NCI-H446 (cell line): ENCODE data around the gene XIAP.
"Not testable (repeated sequence)": the region's sequence is repeated elsewhere in the genome, so short reads cannot be mapped to it uniquely, and the experiment has no call there.

Experiments
- DNase-seq, 2 experiments: peaks; one replicate each; lab custom pipeline; 2025; lab: John Stamatoyannopoulos, UW

Gene XIAP

DNA sequence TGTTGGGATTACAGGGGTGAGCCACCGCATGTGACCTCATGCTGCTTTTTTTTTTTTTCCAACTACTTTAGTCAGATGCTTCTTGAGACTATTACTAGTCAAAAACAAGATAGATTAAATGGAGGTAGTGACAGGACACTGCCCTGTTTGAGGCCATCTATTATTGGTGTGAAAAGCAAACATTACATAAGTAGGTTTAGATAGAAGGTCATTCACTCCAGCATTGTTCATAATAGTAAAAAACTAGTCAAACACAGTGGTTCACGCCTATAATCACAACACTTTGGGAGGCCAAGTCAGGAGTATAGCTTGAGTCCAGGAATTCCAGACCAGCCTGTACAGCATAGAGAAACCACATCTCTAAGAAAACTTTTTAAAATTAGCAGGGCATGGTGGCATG lies 16.3 kb downstream of the XIAP start:
- no peak for DNase-seq

DNA sequence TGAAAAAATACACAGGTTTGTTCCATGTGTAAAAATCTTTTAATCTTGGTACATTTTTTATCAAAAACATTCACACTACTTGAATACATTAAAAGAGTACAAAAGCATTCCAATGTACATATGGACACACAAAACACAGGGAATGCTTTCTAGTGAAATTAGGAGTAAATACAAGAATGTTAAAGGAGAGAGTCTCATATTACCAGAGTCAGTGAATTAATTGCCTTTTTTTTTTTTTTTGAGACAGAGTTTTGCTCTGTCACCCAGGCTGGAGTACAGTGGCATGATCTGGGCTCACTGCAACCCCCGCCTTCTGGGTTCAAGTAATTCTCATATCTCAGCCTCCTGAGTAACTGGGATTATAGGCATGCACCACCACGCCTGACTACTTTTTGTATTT lies 17.0 kb downstream of the XIAP start:
- DNase-seq, result no peak

DNA sequence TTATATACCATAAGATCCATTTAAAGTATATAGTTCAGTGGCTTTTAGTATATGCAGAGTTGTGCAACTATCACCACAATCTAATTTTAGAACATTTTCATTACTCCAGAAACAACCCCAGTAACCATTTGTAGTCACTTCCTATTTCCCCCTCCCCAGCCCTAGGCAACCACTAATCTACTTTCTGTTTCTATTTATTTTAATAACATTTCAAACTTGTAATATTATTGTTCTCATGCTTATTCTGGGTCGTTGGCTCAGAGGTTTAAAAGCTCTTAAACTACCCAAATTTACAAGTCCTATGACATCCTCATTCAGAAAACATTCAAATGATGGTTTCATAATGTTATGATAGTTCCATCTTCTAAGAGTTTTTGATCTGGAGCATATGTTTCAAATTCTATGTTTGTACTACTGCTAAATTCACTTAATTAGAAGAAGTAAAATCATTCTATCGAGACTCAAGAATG lies 18.4 kb downstream of the XIAP start:
- no peak for DNase-seq

DNA sequence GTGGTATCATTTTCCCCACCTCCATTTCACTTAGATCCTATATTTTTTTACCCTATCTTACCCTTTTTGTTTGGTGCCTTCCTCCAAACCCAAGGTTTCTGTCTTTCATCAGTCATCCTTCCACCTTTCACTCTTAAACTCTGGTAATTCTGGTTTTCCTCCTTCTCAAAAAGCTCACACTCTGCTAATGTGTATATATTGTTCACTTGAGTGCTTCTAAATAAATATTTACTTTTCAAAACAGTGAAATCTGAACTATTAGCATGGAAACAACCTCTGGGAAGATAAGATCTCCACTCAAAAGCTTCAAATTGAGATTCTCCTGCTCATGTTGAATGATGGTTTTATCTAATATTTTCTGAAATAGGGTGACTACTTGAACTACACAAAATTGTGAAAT lies 21.5 kb downstream of the XIAP start:
- DNase-seq, result no peak

DNA sequence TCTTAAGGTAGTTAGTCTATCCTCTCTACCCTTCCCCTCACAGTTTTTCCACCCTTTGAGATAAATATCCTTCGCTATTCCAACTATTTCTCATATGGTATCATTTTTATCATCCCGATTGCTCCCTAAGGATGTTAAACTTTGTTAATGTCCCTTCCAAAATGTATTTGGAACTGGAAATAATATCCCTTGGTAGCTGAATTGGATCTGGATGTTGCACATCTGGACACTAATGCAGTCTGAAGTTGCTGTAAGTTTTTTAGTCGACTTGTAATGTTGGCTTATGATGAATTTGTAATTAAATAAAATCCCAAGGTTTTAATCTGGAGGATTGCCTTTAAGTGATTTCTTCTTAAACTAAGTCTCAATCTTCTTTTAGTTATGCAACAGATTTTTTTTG lies 22.5 kb downstream of the XIAP start:
- DNase-seq, result no peak

DNA sequence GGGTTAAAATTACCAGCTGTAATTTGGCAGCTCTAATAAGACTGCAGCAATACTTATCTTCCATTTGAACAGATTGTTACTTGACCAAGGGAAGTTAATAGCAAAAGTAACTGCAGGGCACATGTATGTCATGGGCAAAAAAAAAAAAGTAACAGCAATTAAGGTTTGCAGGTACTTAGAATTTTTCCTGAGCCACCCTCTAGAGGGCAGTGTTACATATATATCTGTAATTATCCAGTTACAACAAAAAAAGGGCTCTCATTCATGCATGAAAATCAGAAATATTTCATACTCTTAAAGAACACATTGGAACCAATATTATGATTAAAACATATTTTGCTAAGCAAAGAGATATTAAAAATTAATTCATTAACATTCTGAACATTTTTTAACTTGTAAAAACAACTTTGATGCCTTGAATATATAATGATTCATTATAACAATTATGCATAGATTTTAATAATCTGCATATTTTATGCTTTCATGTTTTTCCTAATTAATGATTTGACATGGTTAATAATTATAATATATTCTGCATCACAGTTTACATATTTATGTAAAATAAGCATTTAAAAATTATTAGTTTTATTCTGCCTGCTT lies 25.1 kb downstream of the XIAP start:
- peak; percentile 20 to 53 for DNase-seq

DNA sequence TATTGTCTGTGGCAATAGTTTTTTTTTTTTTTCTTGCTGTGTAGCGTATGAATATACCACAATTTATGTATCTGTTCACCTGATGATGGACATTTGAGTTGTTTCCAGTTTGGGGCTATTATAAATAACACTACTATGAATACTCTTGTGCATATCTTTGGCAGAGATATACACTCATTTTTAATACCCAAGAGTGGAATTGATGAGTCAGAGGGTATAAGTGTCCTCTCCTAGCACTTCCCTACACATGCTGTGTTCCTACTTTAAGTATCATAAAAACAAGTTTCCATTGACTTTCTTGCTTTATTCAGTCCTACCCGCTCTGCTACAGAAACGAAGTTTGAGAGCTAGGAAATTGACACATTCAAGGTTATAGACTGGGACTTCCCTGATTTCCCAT lies 39.8 kb downstream of the XIAP start:
- DNase-seq, result no peak

DNA sequence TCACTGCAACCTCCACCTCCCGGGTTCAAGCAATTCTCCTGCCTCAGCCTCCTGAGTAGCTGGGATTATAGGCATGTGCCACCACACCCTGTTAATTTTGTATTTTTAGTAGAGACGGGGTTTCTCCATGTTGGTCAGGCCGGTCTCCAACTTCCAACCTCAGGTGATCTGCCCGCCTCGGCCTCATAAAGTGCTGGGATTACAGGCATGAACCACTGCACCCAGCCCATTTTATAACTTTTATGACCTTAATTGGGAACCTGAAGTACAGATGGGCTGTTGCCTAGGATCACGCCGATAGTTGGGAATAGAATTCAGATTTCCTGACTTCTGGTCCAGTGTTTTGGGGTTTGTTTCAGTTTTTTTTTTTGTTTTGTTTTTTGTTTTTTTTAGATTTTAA lies 43.4 kb downstream of the XIAP start:
- DNase-seq, result not testable (repeated sequence)

DNA sequence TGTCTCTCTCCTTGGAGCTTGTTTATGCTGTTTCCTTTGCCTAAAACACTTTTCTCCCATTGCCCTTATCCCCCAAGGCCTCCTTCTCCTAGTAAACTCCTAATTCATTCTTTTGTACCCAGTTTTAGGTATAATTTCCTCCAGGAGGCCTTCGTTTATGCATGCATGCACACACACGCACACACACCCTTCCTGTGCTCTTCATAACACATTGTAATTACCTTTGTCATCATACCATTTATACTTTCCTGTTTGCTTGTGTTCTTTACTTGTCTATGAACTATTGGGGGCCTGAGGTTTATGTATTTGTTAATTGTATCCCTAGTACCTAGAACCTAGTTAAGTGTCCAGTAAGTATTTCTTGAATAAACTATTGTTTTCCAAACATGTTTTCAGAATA lies 45.5 kb downstream of the XIAP start:
- DNase-seq, result no peak

DNA sequence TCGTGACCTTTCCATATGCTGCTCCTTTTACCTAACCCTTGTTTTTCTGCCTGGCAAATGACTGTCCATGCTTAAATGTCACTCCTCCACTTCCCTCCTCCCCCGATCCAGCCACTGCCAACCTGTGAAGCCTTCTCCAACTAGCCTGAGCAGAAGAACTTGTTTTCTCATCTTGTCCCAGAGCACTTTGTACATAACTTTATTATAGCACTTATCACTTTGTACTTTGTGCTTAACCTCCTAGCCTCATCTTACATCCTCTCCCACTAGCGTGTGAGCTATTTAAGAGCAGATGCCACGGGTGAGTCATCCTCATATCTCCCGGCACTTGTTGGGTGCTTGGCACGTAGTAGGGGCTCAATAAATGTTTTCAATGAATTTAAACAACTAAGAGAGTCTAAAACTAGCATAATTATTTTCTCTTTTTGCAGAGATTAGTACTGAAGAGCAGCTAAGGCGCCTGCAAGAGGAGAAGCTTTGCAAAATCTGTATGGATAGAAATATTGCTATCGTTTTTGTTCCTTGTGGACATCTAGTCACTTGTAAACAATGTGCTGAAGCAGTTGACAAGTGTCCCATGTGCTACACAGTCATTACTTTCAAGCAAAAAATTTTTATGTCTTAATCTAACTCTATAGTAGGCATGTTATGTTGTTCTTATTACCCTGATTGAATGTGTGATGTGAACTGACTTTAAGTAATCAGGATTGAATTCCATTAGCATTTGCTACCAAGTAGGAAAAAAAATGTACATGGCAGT lies 46.9 kb downstream of the XIAP start:
- no peak for DNase-seq

DNA sequence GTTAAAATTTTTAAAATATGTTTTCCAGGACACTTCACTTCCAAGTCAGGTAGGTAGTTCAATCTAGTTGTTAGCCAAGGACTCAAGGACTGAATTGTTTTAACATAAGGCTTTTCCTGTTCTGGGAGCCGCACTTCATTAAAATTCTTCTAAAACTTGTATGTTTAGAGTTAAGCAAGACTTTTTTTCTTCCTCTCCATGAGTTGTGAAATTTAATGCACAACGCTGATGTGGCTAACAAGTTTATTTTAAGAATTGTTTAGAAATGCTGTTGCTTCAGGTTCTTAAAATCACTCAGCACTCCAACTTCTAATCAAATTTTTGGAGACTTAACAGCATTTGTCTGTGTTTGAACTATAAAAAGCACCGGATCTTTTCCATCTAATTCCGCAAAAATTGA lies 49.7 kb downstream of the XIAP start:
- no peak for DNase-seq

DNA sequence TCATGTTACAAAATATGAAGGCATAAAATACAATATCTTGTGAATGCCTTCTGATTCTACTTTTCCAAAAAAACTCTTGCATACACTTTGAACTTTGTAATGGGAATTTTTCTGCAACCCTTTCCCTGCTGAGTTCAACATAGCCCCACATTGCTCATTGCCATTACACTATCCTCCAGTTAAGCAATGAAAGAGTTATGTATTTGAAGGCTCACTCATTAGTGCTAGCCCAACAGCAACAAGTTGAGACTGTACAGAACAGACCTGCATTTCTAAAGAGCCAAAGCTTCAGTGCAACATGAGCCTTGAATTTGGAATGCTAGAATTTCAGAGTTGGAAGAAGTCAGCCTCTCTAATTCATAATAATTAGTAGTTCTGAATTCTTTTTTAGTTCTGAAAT lies 57.2 kb downstream of the XIAP start:
- DNase-seq, result no peak

DNA sequence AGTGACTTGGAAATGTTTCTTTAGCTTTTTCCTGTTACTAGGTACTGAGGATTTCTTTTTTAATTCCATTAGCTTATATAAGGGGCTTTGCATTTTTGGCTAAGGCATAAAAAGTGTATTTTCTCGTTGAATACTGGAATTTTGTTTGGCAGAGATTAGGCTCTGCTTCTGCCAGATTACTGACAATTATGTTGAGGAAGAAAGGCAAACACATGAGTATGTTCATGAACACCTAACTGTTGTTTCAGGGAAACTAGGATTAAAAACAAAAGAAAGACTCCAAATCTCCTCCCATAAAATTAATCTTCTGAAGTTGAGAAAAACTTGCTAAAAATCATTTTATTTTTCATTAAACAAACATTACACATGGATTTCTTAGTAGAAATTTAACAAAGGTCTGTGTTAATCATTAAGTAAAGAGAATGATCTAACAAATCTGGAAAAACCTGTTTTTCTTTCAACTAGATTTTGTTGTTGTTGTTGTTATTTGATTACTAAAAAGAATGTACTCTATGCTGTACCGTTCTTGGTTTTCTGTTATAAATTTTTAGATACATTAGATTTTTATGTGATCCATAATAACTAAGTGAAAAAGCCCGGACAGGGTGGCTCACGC lies 58.4 kb downstream of the XIAP start:
- peak in 1 of 2 experiments; percentile 14 for DNase-seq

DNA sequence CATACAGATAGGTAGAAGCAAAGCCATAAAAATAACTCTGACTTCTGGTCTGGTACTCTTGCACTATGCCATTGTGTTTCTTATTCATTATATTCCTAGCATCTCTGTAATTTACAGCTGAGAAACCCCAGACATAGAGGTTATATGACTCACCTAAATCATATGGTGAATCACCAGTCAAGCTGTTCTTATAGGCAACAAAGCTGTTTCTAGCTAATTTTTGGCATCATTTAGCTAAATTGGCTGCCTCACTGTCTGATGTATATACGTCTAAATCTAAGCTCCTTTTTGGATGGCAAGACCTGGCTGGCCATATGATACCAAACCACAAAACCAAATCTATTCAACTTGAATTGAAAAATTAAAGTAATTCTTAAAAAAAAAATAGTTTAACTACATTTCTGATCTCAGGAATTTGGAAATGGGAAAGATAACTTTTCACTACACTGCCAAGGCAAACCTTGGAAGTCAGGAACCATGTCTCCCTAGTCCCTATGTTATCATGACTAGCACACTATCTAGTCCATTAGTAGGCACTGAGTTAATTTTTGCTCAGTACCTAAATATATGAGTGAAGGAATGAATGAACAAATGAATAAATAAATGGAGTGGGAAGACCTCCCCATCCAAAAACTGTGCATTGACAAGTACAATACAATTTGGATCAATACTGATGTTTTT lies 60.4 kb downstream of the XIAP start:
- peak; percentile 26 to 67 for DNase-seq

DNA sequence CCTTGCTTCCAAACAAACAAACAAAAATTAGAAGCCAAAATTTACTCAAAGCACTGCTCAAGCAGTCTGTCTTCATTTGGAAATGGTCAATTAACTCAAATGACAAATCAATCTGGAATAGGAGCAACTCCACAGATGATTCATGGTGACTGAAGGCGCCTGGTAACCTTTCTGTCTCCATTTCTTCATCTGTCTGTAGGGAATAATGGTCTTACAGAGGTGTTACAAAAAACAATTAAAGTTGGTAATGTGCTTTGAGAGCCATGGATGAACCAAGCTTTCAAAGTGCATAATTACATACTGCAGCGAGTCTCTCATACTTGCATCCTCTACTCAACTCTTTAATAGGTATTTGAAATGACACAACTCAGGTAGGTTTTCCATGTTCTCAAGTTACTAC lies 63.4 kb downstream of the XIAP start:
- DNase-seq, result peak in 1 of 2 experiments; percentile 4

DNA sequence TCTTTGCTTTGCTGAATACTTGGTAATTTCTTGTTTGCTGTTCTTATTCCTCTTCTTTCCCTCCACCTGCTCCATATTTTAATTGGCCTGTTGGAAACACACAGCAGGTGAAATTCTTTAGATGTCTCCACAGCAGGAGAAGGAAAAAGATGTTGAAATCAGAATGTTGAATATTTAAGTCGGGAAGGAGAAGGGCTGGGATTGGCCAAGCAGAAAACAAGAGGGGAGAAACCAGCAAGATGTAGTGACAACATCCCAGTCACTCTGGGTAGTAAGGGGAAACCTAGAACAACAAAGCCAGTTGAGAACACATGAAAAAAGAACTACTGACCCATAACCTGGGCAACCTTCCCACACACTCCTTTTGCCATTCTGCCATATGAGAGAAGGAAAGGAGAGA lies 64.3 kb downstream of the XIAP start:
- no peak for DNase-seq

DNA sequence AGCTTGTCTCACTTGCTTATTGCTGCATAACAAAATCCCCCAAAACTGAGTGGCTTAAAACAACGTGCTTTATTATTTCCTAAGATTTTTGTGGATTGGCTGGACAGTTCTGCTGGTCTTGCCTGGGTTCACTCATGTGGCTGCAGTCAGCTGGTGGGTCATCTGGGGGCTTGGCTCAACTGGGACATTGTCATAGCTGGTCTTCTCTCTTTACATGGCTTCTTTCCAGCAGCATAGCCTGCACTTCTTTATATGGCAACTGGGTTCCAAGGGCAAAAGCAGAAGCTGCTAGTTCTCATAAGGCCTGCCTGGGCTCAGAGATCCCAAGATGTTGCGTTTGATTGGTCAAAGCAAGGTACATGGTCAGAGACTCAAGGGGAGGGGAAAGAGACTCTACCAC lies 68.0 kb downstream of the XIAP start:
- DNase-seq, result no peak

DNA sequence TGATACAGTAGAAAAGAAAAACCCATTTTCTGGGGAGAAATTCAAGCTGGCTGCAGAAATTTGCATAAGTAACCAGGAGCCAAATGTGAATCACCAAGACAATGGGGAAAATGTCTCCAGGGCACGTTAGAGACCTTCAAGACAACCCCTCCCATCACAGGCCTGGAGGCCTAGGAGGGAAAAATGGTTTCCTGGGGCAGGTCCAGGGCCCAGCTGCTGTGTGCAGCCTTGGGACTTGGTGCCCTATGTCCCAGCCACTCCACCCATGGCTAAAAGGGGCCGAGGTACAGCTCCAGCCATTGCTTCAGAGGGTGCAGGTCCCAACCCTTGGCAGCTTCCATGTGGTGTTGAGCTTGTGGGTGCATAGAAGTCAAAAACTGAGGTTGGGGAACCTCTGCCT lies 72.2 kb downstream of the XIAP start:
- not testable (repeated sequence) for DNase-seq

DNA sequence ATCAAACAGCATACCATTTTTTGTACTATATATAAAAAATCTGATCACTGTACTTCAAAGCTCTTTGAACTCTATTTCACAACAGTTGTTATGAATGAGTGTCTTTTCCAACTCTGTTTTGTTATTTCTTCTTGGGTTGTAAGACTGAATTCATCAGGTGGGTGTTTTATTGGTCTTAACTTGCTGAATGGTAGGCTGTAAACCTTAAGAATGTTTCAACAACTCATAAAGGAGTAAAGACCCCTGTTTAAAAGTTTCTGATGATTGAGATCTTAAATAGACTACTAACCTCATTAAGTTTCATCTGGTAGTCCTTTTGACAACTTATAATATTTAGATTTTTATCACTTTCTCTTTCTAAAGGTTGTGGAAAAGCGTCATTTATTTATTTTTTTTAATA lies 83.2 kb downstream of the XIAP start:
- no peak for DNase-seq

DNA sequence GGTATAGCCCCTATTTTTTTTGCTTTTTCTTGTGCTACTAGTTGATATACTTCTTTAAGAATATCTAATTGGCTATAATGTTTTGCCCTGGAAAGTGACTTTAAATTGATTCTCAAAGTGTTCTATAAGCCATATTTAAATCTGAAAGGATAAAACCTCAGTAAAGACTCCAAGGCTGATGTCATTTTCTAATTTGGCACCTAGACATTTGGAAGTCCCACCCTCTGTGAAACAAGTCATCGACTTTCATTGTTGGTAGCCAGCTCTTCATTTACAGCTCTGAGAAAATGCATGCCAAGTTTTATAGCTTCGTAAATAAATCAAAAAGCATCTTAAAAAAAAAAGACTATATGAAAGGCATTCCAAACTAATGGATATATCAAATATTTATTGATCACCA lies 83.6 kb downstream of the XIAP start:
- DNase-seq, result peak in 1 of 2 experiments; percentile 5

DNA sequence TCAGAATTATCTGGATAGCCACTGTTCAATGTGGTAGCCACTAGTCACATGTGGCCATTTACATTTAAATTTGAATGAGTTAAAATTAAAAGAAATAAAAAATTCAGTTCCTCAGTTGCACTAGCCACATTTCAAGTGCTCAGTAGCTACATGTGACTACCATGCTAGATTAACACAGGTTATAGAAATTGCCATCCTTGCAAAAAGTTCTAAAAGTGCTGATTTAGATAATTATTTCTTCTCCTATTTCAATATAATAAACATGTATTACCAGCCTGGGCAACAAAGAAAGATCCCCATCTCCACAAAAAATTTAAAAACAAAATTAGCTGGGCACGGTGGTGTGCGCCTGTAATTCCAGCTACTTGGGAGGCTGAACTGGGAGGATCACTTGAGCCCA lies 90.0 kb downstream of the XIAP start:
- DNase-seq, result no peak

DNA sequence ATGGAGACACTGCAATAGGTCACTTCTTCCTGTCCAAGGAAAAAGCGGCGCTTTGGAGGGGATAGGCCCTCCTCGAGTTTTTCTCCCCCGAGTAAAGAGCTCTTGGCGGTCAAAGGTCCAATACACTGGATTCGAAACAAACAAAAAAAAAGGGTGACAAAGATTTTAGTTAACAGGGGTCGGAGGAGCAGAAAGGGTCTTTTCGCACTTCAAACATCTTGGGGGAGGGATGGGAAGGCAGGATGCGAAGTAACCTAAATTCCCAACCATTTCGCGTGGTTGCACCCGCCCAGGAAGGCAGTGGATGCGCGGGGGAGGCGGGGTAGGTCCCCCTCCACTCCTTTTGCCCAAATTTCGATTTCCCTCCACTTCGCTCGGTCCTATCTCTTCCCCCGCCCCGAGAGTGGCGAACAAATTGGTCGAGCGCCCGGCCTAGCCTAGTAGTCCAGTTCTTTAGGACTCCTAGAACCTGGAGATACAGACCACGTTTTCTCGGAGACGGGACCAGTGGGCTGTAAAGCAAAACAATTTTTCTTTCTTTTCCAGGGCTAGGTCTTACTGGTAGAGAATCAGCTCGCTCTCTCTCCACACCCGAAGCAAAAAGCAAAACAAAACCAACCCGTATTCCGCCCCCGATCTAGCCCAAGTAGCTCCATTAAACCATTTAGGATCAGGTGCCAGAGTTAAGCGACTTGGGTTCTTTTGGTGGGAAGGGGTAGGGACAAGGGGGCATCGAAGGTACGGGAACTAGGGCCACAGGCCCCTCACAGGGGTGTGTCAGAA lies 99.6 kb downstream of the XIAP start:
- DNase-seq, result peak; percentile 33 to 66
